Activated CD8-positive, alpha-beta memory T cell treated with anti-CD3 and anti-CD28 coated beads for 24 hours (primary cell): Measurements from ENCODE around the gene AGR3.
"Not testable (repeated sequence)": the region's sequence is repeated elsewhere in the genome, so short reads cannot be mapped to it uniquely, and the experiment has no call there.

Experiments used
- DNase-seq: peaks from one replicate; pipeline ENCODE4 v3.0.0-alpha.2; 2020

The AGR3 gene

DNA sequence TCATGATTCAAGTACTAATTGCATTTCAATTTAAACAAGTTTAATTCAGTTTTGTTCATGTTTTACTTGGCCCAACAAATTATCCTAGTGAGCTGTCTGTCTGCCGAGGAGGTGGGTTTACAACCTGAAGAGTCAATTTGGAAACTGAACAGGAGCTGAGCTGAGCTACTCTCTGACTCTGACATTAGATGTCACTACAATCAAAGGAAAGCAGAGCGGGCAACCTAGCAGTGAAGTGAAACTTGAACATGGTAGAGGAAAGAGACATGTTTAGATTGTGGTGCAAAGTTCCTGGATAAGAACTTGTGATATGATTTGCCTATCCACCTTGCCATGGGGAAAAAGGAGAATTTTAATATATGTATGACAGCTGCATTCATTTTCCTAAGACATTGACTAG, 9.6 kb upstream of the AGR3 start:
- no peak for DNase-seq

DNA sequence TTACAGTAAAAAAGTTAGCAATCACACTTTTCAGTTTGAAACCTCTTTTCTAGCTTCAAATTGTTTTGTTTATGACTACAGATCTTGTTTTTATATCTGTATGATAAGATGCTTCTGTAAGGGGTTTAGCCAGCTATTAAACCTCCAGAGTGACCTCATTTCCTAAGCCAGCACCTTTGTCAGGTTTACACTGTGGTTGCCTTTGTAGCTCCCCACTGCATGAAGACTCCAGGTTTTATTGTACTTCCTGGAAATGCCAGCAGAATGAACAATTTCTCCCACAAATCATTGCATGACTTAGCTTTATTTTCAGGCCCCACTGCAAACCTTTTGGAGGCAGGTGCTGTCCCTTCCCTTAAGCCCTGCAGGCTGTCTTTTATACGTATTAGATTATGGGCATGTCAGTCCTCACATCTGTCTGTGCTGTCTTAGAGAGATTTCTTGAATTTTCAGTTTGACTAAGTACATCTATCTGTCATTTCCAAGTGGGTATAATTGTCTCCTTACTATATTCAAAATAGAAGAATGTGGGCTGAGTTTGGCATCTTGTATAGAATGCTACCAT, 8.2 kb upstream of the AGR3 start:
- DNase-seq: no peak

GRCh38 chr7:16889305-16889704, 7.5 kb upstream of the AGR3 start:
- DNase-seq: no peak

GRCh38 chr7:16883918-16884317, 2.1 kb upstream of the AGR3 start:
- no peak for DNase-seq

DNA sequence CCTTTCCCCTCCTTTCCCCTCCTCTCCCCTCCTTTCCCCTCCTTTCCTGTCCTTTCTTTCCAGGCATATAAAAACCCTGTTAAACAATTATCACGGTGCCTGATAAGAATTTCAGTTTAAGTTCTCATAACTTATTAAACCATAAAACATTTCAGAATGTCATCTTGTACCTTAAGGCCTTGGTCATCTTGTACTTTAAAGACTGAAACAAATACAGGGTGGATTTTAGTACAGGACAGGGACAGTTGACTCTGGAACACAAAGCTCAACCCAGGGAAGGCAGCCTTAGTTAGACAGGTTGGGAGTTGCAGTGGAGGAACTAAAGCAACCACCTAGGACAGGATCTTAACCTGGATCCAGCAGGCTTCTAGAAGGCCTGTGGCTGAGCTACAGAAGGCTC, 1.2 kb downstream of the AGR3 start:
- no peak for DNase-seq

GRCh38 chr7:16879181-16879580, 2.6 kb downstream of the AGR3 start:
- no peak for DNase-seq

DNA sequence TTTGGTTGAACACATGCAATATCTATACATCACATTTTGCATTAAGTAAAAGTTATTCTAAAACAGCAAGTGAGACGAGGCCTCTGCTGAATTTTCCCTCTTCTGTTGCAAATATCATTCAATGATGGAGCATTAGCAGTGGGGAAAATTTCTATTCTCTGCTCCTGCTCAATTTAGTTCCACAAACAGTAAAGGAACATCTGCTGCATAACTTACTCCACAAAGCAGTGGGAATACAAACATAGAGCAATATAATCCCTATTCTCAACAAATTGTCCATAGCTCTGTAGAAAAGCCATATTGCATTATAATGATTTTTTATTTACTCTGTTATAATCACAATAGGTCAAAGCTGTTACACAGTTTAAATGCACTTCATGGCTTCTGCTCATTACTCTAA, 5.9 kb downstream of the AGR3 start:
- DNase-seq: no peak

DNA sequence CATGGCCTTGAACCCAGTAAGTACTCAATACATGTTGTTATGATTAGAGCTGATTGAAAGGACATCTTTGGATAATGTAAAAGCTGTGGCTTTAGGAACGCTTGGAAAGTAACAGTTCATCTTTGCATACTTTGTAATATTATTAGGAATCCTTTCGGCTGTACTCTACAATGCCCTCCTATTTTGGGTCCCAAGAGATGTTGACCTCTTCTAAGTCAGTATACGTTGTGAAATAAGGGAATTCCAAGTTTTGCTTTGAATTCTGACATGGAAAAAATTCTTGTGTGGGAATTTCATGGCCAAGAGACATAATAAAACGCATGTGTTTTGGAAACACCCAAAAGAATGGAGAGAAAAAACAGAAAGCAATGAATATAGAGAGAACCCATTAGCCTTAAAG, 7.7 kb downstream of the AGR3 start:
- DNase-seq: no peak

GRCh38 chr7:16867328-16867727, 14.5 kb downstream of the AGR3 start:
- no peak for DNase-seq

DNA sequence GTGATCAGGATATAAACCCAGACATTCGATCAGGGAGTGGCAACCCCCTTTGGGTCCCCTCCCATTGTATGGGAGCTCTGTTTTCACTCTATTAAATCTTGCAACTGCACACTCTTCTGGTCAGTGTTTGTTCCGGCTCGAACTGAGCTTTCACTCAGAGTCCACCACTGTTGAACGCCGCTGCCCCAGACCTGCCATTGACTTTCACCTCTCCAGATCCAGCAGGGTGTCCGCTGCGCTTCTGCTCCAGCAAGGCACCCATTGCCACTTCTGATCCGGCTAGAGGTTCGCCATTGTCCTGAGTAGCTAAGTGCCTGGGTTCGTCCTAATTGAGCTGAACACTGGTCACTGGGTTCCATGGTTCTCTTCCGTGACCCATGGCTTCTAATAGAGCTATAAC, 28.6 kb downstream of the AGR3 start:
- DNase-seq: not testable (repeated sequence)

- DNase-seq: no peak
Measured at GRCh38 chr7:16851829-16852228, 30.0 kb downstream of the AGR3 start.

DNA sequence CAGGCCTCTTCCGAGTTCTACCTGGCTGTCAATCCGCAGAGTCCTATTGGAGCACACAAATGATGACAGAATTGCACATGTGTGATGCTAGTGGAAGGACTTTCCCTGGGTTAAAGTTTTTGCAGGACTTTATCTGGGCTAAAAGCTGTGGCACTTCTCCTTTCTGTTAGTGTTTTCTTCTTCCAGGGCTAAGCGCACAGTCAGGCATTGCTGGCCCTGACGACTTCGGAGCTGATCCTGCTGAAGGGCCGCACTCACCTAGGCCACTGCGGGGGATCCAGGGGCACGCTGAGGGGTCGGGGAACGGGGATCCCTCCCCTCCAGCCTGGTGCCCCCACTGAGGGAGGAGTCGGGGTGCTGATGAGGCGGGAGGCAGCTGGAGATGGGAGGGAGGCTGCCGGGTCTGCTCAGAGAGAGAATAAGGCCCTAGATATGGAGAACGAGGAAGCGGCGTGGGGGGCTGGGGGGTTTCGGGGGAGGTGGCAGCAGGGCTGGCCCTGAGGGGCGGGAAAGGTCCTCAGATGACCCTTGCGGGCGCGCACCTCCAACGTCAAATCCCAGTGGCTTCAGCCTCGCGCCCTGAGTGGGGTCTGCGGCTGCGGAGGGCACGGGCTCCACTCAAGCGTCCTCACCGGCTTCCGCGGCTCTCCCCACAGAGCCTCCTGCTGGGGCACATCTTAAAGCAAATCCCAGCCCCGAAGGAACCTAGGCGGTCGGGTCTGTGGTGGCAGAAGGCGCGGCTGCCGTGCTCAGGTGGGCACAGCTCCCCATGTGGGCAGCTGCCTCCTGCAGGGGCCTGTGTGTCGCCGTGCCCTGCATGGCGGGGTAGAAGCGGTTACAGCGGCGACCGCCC, 30.9 kb downstream of the AGR3 start:
- no peak for DNase-seq

DNA sequence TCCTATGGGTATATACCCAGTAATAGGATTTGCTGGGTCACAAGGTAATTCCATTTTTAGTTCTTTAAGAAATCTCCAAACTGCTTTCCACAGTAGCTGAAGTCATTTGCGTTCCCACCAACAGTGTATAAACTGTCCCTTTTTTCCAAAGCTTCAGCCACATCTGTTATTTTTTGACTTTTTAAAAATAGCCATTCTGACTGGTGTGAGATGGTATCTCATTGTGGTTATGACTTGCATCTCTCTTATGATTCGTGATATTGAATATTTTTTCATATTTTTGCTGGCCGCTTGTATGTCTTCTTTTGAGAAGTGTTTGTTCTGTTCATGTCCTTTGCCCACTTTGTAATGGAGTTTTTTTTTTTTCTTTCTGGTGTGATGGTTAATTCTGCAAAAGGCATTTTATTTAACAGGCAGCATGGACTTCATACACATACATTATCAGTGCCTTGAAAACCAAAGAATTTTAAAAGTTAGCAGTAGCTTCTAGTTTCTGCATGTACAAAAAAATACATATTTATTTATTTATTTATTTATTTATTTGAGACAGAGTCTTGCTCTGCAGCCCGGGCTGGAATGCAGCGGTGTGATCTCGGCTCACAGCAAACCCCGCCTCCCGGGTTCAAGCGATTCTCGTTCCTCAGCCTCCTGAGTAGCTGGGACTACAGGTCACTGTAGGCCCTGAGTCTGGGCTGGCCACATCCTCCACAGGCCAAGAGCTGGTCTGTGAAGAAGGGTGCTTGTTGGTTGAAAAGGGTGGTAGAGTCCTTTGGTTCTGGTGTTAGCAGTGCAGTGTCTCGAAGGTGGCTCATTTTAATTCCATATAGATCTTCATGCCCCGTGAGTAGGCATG, 32.3 kb downstream of the AGR3 start:
- DNase-seq: no peak

- no peak for DNase-seq
Measured at GRCh38 chr7:16847381-16847860, 34.4 kb downstream of the AGR3 start.

DNA sequence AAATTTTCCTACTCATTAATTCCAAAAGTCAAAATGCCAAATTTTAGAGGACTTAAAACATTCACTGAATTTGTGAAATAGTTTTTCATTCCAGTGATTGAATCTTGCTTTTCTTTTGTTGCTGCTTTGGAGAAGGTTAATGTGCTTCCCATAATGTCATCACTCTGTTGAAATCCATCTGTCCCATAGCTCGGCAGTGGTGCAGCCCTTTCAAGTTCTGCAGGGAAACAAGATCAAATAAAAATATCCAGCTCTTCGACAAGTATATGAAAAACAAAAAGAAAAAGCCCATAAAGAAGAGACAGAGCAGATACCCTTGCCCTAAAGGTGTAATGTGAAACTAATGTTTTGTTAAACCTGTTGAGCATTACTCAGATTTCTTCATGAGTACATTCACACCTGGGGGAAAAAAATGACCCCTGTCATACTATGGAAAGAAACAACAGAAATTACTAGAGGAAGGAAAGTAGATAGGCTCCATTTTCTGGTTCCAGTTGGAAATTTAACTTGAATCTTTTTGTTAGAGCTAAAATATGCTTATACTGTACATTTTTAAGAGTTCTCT, 35.1 kb downstream of the AGR3 start:
- no peak for DNase-seq

DNA sequence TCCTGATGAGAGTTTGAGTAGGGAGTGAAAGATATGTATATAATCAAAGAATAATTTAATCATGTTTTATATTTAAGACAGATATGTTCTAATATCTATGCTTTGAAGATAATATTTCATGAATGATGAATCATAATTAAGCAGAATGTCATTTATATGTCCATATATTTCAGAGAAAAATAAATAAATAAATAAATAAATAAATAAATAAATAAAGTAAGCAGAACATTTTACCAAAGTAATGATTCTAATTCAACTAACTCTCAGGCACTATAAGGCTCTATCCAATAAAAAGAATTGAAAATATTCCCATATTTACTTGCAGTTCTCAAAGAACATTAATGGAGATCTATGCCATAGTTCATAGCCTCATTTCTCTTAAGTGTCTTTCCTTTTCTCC, 36.0 kb downstream of the AGR3 start:
- no peak for DNase-seq

- DNase-seq: no peak
Measured at GRCh38 chr7:16841681-16842080, 40.1 kb downstream of the AGR3 start.

GRCh38 chr7:16840094-16840493, 41.7 kb downstream of the AGR3 start:
- DNase-seq: no peak

- no peak for DNase-seq
Measured at GRCh38 chr7:16839646-16840045, 42.1 kb downstream of the AGR3 start.

DNA sequence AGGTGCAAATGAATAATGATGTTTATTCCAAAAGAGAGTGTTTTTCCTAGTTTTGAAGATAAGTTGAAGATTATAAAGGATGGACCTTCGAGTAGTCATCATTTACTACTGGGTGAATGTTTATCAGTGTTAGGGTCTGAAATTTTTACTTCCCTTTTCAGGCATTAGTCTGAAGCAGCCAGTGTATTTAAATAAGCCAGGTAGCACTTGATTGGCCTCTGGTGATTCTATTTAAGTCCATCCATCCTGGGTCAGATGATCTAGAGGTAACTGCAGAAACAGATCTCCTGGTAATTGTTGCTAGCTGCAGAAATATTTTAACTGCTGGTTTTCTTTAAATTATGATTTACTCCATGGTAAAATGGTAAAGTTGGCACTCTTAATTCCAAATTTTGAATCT, 42.9 kb downstream of the AGR3 start:
- no peak for DNase-seq

GRCh38 chr7:16838386-16838785, 43.4 kb downstream of the AGR3 start:
- DNase-seq: no peak

GRCh38 chr7:16836481-16836880, 45.3 kb downstream of the AGR3 start:
- no peak for DNase-seq

DNA sequence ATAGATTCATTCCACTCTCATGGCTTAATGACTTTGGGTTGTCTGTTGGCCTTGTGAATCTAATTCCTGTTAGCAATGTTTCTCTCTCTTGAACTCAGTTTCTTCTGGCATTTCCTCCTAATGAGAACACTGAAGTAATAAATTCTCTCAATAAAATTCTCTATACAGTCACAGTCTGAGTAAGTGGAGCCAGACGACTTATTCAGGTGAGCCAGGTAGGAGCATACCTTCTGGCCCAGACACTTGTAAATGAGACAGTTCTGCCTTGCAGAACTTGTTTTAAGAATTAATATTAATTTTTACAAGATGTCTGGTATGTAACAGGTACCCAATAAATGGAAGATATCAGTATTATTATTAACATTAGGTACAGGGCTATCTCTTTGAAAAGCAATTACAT, 48.4 kb downstream of the AGR3 start:
- DNase-seq: no peak
